Measurements from ENCODE around the gene SARDH.

SARDH gene

GRCh38 chr9:133737071-133737773, 930 bp downstream of the SARDH start:
- Histone ChIP-seq H4K8ac (ENCODE audit: low read depth, low read length) (no peak overlapping the region), H3K14ac (ENCODE audit: low read length) (no peak overlapping the region), H3K4me2 (ENCODE audit: low read length) (no peak overlapping the region), H3K79me2 (ENCODE audit: control insufficient read depth, insufficient read depth, low read length, poor library complexity) (no peaks in the 10 kb centered on the region), H2BK120ac (ENCODE audit: insufficient read depth, low read length, poor library complexity) (no peak overlapping the region), H4K12ac (ENCODE audit: low read depth, low read length) (no peak overlapping the region), H2BK12ac (ENCODE audit: low read length) (no peak overlapping the region), H2BK5ac (ENCODE audit: low read depth, low read length, poor library complexity) (no peak overlapping the region), H4K91ac (ENCODE audit: low read depth, low read length) (no peak overlapping the region), H3K4ac (ENCODE audit: low read depth, low read length) (no peak overlapping the region), H3K23ac (ENCODE audit: low read length) (no peak overlapping the region), H3K18ac (ENCODE audit: low read length) (no peak overlapping the region), H3K79me1 (ENCODE audit: low read length) (no peaks in the 10 kb centered on the region), H3K36me3 (ENCODE audit: control insufficient read depth in 1 of 2, insufficient read depth in 2 of 2, low read length in 2 of 2) (no peaks in the 10 kb centered on the region), H3K4me1 (ENCODE audit: control insufficient read depth in 1 of 2, insufficient read depth in 2 of 2, low read length in 2 of 2) (peaks cover 2 to 9% of the 10 kb centered on the region in 2 experiments), H3K27ac (ENCODE audit: low read depth, low read length) (no peak overlapping the region), H2AK5ac (ENCODE audit: low read length) (no peak overlapping the region), H3K27me3 (ENCODE audit: insufficient read depth, low read length) (no peaks in the 10 kb centered on the region), H3K9ac (ENCODE audit: low read length) (no peak overlapping the region), H3K9me3 (ENCODE audit: insufficient read depth, low read depth, low read length) (no peaks in the 10 kb centered on the region), H2AFZ (ENCODE audit: insufficient read depth, low read length, poor library complexity) (no peak overlapping the region), H3K4me3 (ENCODE audit: low read depth, low read length) (no peak overlapping the region)
- DNase-seq: no peak
- WGBS (ENCODE audit: extremely low coverage, insufficient coverage, insufficient read length): no CpG with 5 or more reads among the region's 15 CpGs

- H3K79me1 ChIP-seq (ENCODE audit: low read length): no peaks in the 10 kb centered on the region
- no peaks in the 10 kb centered on the region for H3K9me3 ChIP-seq (ENCODE audit: insufficient read depth, low read depth, low read length)
- H3K4me3 ChIP-seq (ENCODE audit: low read depth, low read length): no peak overlapping the region
- H3K4me2 ChIP-seq (ENCODE audit: low read length): no peak overlapping the region
- H3K79me2 ChIP-seq (ENCODE audit: control insufficient read depth, insufficient read depth, low read length, poor library complexity): no peaks in the 10 kb centered on the region
- no peak overlapping the region for H2AFZ ChIP-seq (ENCODE audit: insufficient read depth, low read length, poor library complexity)
- H3K9ac ChIP-seq (ENCODE audit: low read length): no peak overlapping the region
- H3K18ac ChIP-seq (ENCODE audit: low read length): no peak overlapping the region
- H3K4me1 ChIP-seq (ENCODE audit: control insufficient read depth in 1 of 2, insufficient read depth in 2 of 2, low read length in 2 of 2): peaks cover 2 to 9% of the 10 kb centered on the region in 2 experiments
- no peaks in the 10 kb centered on the region for H3K27me3 ChIP-seq (ENCODE audit: insufficient read depth, low read length)
- no peak for DNase-seq
- no peak overlapping the region for H3K27ac ChIP-seq (ENCODE audit: low read depth, low read length)
- H4K91ac ChIP-seq (ENCODE audit: low read depth, low read length): no peak overlapping the region
- H2BK5ac ChIP-seq (ENCODE audit: low read depth, low read length, poor library complexity): no peak overlapping the region
- no peak overlapping the region for H4K8ac ChIP-seq (ENCODE audit: low read depth, low read length)
- H3K23ac ChIP-seq (ENCODE audit: low read length): no peak overlapping the region
- no peak overlapping the region for H2AK5ac ChIP-seq (ENCODE audit: low read length)
- no peak overlapping the region for H3K14ac ChIP-seq (ENCODE audit: low read length)
- H2BK120ac ChIP-seq (ENCODE audit: insufficient read depth, low read length, poor library complexity): no peak overlapping the region
- WGBS (ENCODE audit: extremely low coverage, insufficient coverage, insufficient read length): no CpG with 5 or more reads among the region's 8 CpGs
- no peak overlapping the region for H3K4ac ChIP-seq (ENCODE audit: low read depth, low read length)
- no peak overlapping the region for H2BK12ac ChIP-seq (ENCODE audit: low read length)
- no peak overlapping the region for H4K12ac ChIP-seq (ENCODE audit: low read depth, low read length)
- H3K36me3 ChIP-seq (ENCODE audit: control insufficient read depth in 1 of 2, insufficient read depth in 2 of 2, low read length in 2 of 2): no peaks in the 10 kb centered on the region
These were observed 2.2 kb downstream of the SARDH start for GRCh38 chr9:133735931-133736330.

- WGBS (ENCODE audit: extremely low coverage, insufficient coverage, insufficient read length): no CpG with 5 or more reads among the region's 10 CpGs
- H3K27ac ChIP-seq (ENCODE audit: low read depth, low read length): no peak overlapping the region
- H4K91ac ChIP-seq (ENCODE audit: low read depth, low read length): no peak overlapping the region
- H3K18ac ChIP-seq (ENCODE audit: low read length): no peak overlapping the region
- no peaks in the 10 kb centered on the region for H3K79me2 ChIP-seq (ENCODE audit: control insufficient read depth, insufficient read depth, low read length, poor library complexity)
- H3K27me3 ChIP-seq (ENCODE audit: insufficient read depth, low read length): no peaks in the 10 kb centered on the region
- no peak overlapping the region for H2AFZ ChIP-seq (ENCODE audit: insufficient read depth, low read length, poor library complexity)
- H3K36me3 ChIP-seq (ENCODE audit: control insufficient read depth in 1 of 2, insufficient read depth in 2 of 2, low read length in 2 of 2): no peaks in the 10 kb centered on the region
- peaks cover 2 to 9% of the 10 kb centered on the region in 2 experiments for H3K4me1 ChIP-seq (ENCODE audit: control insufficient read depth in 1 of 2, insufficient read depth in 2 of 2, low read length in 2 of 2)
- no peak overlapping the region for H4K8ac ChIP-seq (ENCODE audit: low read depth, low read length)
- H2BK12ac ChIP-seq (ENCODE audit: low read length): no peak overlapping the region
- H3K14ac ChIP-seq (ENCODE audit: low read length): no peak overlapping the region
- DNase-seq: no peak
- no peak overlapping the region for H3K9ac ChIP-seq (ENCODE audit: low read length)
- no peak overlapping the region for H2BK120ac ChIP-seq (ENCODE audit: insufficient read depth, low read length, poor library complexity)
- H3K9me3 ChIP-seq (ENCODE audit: insufficient read depth, low read depth, low read length): no peaks in the 10 kb centered on the region
- no peak overlapping the region for H3K23ac ChIP-seq (ENCODE audit: low read length)
- no peak overlapping the region for H2AK5ac ChIP-seq (ENCODE audit: low read length)
- no peaks in the 10 kb centered on the region for H3K79me1 ChIP-seq (ENCODE audit: low read length)
- H2BK5ac ChIP-seq (ENCODE audit: low read depth, low read length, poor library complexity): no peak overlapping the region
- no peak overlapping the region for H3K4ac ChIP-seq (ENCODE audit: low read depth, low read length)
- no peak overlapping the region for H3K4me2 ChIP-seq (ENCODE audit: low read length)
- H3K4me3 ChIP-seq (ENCODE audit: low read depth, low read length): no peak overlapping the region
- no peak overlapping the region for H4K12ac ChIP-seq (ENCODE audit: low read depth, low read length)
These were observed 2.8 kb downstream of the SARDH start for GRCh38 chr9:133735415-133735775.

- H3K27ac ChIP-seq (ENCODE audit: low read depth, low read length): no peak overlapping the region
- H3K79me2 ChIP-seq (ENCODE audit: control insufficient read depth, insufficient read depth, low read length, poor library complexity): no peaks in the 10 kb centered on the region
- no peaks in the 10 kb centered on the region for H3K27me3 ChIP-seq (ENCODE audit: insufficient read depth, low read length)
- no peak overlapping the region for H2AK5ac ChIP-seq (ENCODE audit: low read length)
- H2BK12ac ChIP-seq (ENCODE audit: low read length): no peak overlapping the region
- H3K9me3 ChIP-seq (ENCODE audit: insufficient read depth, low read depth, low read length): no peaks in the 10 kb centered on the region
- no peak for DNase-seq
- H3K4me3 ChIP-seq (ENCODE audit: low read depth, low read length): no peak overlapping the region
- no peak overlapping the region for H2BK5ac ChIP-seq (ENCODE audit: low read depth, low read length, poor library complexity)
- H3K4me1 ChIP-seq (ENCODE audit: control insufficient read depth in 1 of 2, insufficient read depth in 2 of 2, low read length in 2 of 2): peaks cover 2 to 9% of the 10 kb centered on the region in 2 experiments
- no CpG with 5 or more reads among the region's 23 CpGs for WGBS (ENCODE audit: extremely low coverage, insufficient coverage, insufficient read length)
- H4K8ac ChIP-seq (ENCODE audit: low read depth, low read length): no peak overlapping the region
- H2AFZ ChIP-seq (ENCODE audit: insufficient read depth, low read length, poor library complexity): no peak overlapping the region
- no peak overlapping the region for H3K18ac ChIP-seq (ENCODE audit: low read length)
- H2BK120ac ChIP-seq (ENCODE audit: insufficient read depth, low read length, poor library complexity): no peak overlapping the region
- H3K36me3 ChIP-seq (ENCODE audit: control insufficient read depth in 1 of 2, insufficient read depth in 2 of 2, low read length in 2 of 2): no peaks in the 10 kb centered on the region
- no peak overlapping the region for H3K9ac ChIP-seq (ENCODE audit: low read length)
- H3K79me1 ChIP-seq (ENCODE audit: low read length): no peaks in the 10 kb centered on the region
- no peak overlapping the region for H3K23ac ChIP-seq (ENCODE audit: low read length)
- no peak overlapping the region for H4K91ac ChIP-seq (ENCODE audit: low read depth, low read length)
- no peak overlapping the region for H3K4me2 ChIP-seq (ENCODE audit: low read length)
- no peak overlapping the region for H3K4ac ChIP-seq (ENCODE audit: low read depth, low read length)
- H3K14ac ChIP-seq (ENCODE audit: low read length): no peak overlapping the region
- no peak overlapping the region for H4K12ac ChIP-seq (ENCODE audit: low read depth, low read length)
These were observed 3.4 kb downstream of the SARDH start for GRCh38 chr9:133734590-133735414.
